ENCODE results near the gene PAFAH1B2. TPM values are rescaled to one million over a fixed set of nuclear protein-coding genes. Genes with fewer than 3 reads are reported as not detected.

PAFAH1B2 gene
- total RNA-seq, 2 donors from 2014 or later, result 114 to 115 TPM

DNA sequence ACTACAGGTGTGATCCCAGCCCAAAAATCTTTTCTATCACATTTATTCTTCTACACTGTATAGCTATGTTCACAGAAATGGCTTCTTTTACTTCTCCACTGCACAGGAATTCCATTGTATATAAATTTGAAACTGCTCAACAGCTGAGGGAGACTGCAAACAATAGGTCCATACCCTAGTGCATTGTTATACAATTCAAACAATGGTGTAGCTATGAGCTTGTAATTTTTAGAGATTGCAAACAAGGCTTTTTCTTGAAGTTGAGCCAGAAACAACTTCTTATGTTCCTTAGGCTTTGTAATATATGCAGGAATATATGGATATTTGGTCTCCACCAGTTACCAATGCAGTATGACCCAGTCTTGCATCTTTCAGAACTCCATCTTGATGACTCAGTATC is 26.4 kb upstream of the PAFAH1B2 start:
- Mint-ChIP-seq H3K9me3 (peaks cover under 1% of the 10 kb centered on the region), H3K4me1 (no peaks in the 10 kb centered on the region), H3K27me3 (ENCODE audit: insufficient read depth) (no peaks in the 10 kb centered on the region), H3K27ac (no peak overlapping the region), H3K4me3 (no peak overlapping the region), H3K36me3 (ENCODE audit: low read depth) (no peaks in the 10 kb centered on the region)
- H3K9me3 ChIP-seq (ENCODE audit: control insufficient read depth, low read length), result no peaks in the 10 kb centered on the region
- H3K4me3 ChIP-seq (ENCODE audit: low read length), result no peak overlapping the region
- no peaks in the 10 kb centered on the region for H3K36me3 ChIP-seq (ENCODE audit: control insufficient read depth, insufficient read depth, low read length)
- no peak for TF ChIP-seq CTCF (conservative IDR thresholded peaks at IDR 0.05)
- no peak overlapping the region for H3K27ac ChIP-seq (ENCODE audit: low read depth, low read length)
- no peaks in the 10 kb centered on the region for H3K27me3 ChIP-seq (ENCODE audit: control insufficient read depth, insufficient read depth, low read length, poor library complexity, severe bottlenecking)
- no peak for DNase-seq
- no peaks in the 10 kb centered on the region for H3K4me1 ChIP-seq (ENCODE audit: control insufficient read depth, insufficient read depth, low read length)
- H3K9ac ChIP-seq (ENCODE audit: extremely low read depth, low read length, poor library complexity, severe bottlenecking), result no peak overlapping the region

DNA sequence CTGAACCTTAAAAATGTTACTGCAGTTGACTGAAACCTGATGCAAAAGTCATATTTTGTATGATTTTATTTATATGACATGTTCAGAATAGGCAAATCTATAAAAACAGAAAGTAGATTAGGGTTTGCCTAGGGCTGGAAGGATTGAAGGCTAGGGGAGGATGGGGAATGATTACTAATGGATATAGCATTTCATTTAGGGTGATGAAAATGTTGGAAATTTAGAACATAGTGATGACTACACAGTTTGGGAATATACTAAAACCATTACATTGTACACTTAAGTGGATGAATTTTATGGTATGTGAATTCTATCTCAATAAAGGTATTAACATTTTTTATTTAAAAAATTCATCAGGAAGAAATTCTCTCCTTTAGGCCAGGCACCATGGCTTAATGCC is 22.9 kb upstream of the PAFAH1B2 start:
- Histone ChIP-seq H3K4me3 (ENCODE audit: low read length) (no peak overlapping the region), H3K27me3 (ENCODE audit: control insufficient read depth, insufficient read depth, low read length, poor library complexity, severe bottlenecking) (peaks cover 2% of the 10 kb centered on the region), H3K9ac (ENCODE audit: extremely low read depth, low read length, poor library complexity, severe bottlenecking) (no peak overlapping the region), H3K9me3 (ENCODE audit: control insufficient read depth, low read length) (no peaks in the 10 kb centered on the region), H3K36me3 (ENCODE audit: control insufficient read depth, insufficient read depth, low read length) (no peaks in the 10 kb centered on the region), H3K4me1 (ENCODE audit: control insufficient read depth, insufficient read depth, low read length) (no peaks in the 10 kb centered on the region), H3K27ac (ENCODE audit: low read depth, low read length) (no peak overlapping the region)
- Mint-ChIP-seq H3K4me3 (no peak overlapping the region), H3K27ac (no peak overlapping the region), H3K4me1 (no peaks in the 10 kb centered on the region), H3K36me3 (ENCODE audit: low read depth) (no peaks in the 10 kb centered on the region), H3K9me3 (no peaks in the 10 kb centered on the region), H3K27me3 (ENCODE audit: insufficient read depth) (no peaks in the 10 kb centered on the region)
- TF ChIP-seq CTCF (conservative IDR thresholded peaks at IDR 0.05), result no peak
- DNase-seq, result no peak

DNA sequence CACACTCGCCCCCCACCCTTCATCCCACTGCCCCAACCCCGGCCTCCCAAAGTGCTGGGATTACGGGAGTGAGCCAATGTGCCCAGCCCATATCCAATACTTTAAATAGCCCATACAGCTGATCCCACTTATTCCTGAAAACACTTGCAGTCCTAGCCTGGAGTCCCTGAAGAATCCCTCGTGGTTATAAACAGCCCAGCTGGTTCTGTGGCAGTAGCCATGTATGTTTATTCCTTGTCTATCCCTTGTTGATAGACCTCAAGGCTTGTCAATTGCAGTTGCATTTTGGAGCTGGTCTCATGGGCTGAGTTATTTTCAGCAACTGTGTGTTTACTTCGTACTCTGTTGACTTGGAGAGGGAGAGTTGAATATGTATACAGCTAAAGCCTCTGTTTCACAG is 21.5 kb upstream of the PAFAH1B2 start:
- no peaks in the 10 kb centered on the region for H3K9me3 ChIP-seq (ENCODE audit: control insufficient read depth, low read length)
- no peaks in the 10 kb centered on the region for H3K4me1 ChIP-seq (ENCODE audit: control insufficient read depth, insufficient read depth, low read length)
- H3K9me3 Mint-ChIP-seq, result no peaks in the 10 kb centered on the region
- TF ChIP-seq CTCF (conservative IDR thresholded peaks at IDR 0.05), result no peak
- no peak overlapping the region for H3K27ac Mint-ChIP-seq
- H3K4me3 Mint-ChIP-seq, result no peak overlapping the region
- no peaks in the 10 kb centered on the region for H3K36me3 ChIP-seq (ENCODE audit: control insufficient read depth, insufficient read depth, low read length)
- H3K27me3 Mint-ChIP-seq (ENCODE audit: insufficient read depth), result peaks cover 9% of the 10 kb centered on the region
- H3K36me3 Mint-ChIP-seq (ENCODE audit: low read depth), result no peaks in the 10 kb centered on the region
- no peaks in the 10 kb centered on the region for H3K4me1 Mint-ChIP-seq
- WGBS, 2 experiments (ENCODE audit: insufficient coverage in 1 of 2, insufficient read length in 1 of 2), result 87 to 90% methylated on average over 5 of the region's 5 CpGs
- no peak overlapping the region for H3K27ac ChIP-seq (ENCODE audit: low read depth, low read length)
- DNase-seq, result no peak
- no peak overlapping the region for H3K9ac ChIP-seq (ENCODE audit: extremely low read depth, low read length, poor library complexity, severe bottlenecking)
- no peak overlapping the region for H3K4me3 ChIP-seq (ENCODE audit: low read length)
- H3K27me3 ChIP-seq (ENCODE audit: control insufficient read depth, insufficient read depth, low read length, poor library complexity, severe bottlenecking), result peaks cover 4% of the 10 kb centered on the region

Measured in endodermal cell (in vitro differentiated cells).